HG03066 (cell line): ENCODE results near the gene NAPB.

Source experiments
- ATAC-seq: cut with Tn5 transposase; IDR thresholded peaks from one replicate; pipeline ENCODE4 v1.9.1; 2021; ENCODE audit warnings: low read depth; ENCODE audit not compliant: unreplicated experiment

NAPB gene

GRCh38 chr20:23438661-23439060 is 17.4 kb upstream of the NAPB start:
- no peak for ATAC-seq

GRCh38 chr20:23437126-23437899 is 16.0 kb upstream of the NAPB start:
- no peak for ATAC-seq

GRCh38 chr20:23436681-23437080 is 15.4 kb upstream of the NAPB start:
- ATAC-seq, result no peak

DNA sequence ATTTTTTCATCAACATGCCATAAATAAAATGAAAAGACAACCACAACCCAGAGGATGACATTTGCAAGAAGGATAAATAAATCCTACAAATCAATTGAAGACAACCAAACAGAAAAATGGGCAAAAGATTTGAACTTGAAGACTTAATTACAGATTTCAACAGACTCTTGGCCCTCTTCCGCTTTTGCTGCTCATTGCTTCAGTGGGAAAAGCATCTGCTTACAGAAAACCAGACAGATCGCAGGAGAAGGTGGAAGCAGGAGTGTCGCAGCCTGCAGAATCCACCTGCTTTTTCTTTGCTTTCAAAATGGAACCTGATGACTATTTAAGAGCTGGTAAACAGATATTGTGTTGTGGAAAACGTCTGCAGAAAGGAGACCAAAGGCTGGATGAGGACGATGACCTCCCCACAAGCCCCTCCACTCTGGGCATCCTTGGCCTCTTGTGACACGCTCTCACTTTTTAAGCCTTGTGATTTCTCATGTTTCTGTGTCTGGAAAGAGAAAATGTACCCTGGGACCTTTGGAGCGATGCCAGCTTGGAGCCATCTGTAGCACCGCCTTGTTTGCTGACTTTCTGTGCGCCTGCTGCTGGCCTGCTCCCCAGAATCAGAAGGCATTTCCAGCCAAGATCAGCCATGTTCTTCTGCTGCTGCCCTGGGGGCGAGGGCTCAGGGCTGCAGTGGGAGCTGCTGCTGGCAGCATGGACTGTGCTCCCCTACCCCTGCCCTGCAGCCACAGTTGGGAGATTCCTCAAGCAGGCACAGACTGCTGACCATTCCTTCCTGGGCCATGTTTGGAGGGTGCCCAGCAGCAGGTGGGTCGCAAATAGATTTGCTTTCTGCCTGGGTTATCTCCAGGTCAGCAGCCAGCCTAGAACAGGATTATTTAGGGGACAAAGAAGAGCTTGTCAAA is 14.6 kb upstream of the NAPB start:
- no peak for ATAC-seq

GRCh38 chr20:23434521-23435313 is 13.4 kb upstream of the NAPB start:
- ATAC-seq, result no peak

GRCh38 chr20:23433628-23434027 is 12.3 kb upstream of the NAPB start:
- no peak for ATAC-seq

DNA sequence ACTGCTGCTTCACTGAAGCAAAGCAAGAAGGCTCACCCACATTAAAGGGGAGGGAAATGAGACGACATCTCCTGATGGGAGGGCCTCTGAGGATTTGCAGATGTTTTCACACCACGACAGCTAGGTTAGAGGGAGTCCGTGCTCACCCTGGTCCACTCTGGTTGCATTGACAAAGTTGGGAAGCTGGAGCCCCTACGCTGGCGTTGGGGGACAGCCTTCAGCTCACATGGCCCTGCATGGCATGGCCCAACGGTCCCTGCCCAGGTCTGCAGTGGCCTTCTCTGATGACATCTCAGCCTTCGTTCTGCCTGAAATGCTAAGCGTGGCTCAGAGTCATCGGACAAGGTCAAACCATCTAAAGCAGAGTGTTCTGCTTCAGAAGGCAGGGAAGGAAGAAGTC is 3.8 kb upstream of the NAPB start:
- no peak for ATAC-seq

DNA sequence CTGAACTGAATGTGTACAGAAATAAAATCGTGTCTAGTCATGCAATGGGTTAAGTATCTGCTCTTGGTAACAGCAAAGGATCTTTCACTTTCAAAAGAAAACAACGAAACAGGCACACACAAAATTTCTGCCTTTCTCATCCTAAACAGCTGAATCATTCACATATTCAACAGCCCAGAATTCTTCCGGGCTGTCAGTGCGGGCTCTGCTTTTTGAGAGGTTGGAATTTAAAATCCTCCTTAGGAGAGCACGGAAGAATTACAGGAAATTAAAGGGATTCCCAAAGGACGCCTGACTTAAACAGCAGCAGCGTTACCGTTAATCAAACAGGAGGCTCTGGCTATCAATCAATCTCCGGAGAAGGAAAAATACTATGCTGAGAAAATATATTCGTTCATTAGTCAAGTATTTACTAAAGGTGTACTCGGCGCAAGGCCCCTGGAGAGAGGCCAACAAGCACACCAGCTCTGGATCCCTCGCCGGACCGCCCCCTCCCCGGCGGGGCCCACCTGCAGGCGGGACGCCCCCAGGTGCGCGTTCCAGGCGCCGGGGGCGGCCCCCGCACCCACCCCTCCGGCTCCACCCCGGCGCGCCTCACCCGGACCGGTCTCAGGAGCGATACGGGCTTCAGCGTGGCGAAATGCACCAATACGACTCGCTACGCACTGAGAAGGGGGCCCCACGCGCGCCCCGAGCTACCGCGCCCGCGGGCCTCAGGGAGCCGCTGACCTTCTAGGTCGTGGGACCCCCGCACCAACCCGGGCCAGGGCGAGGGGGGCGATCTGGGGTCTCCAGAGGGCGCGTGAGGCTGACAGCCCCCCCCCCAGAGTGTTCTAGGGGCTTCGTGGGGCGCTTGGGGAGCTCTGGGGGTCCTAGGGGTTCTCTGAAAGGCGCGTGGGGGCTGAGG is 1.0 kb downstream of the NAPB start:
- no peak for ATAC-seq

GRCh38 chr20:23419657-23419994 is 1.7 kb downstream of the NAPB start:
- ATAC-seq, result no peak

DNA sequence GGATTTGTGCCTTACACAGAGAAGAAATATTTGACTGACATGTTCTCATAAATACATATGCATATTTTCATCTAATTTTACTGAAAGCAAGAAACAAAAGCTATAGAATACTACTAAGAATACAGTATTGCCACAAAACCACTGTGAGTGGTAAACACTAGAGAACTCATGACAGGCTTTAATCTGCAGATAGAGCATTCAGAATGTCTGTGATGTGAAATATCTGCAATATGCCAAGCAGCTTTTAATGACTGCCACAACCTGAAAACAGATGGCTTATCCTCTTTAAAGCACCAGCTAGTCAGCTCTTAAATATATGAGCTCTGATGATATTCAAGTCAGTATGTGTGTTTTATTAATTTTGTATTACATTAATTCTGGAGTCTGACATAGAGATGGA is 3.4 kb downstream of the NAPB start:
- ATAC-seq, result no peak

- ATAC-seq, result no peak
Observed at GRCh38 chr20:23415959-23416583, 5.2 kb downstream of the NAPB start.

DNA sequence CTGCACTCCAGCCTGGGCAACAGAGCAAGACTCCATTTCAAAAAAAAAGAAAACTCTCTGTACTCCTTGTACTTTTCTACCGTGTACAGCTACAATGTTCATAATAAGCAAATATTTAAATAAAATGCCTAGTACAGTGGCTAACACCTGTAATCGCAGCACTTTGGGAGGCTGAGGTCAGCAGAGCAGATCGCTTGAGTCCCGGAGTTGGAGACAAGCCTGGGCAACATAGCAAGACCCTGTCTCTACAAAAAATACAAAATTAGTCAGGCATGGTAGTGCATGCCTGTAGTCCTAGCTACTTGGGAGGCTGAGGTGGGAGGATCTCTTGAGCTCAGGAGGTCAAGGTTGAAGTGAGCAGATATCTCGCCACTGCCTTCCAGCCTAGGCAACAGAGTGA is 5.7 kb downstream of the NAPB start:
- ATAC-seq, result no peak

GRCh38 chr20:23414526-23415188 is 6.6 kb downstream of the NAPB start:
- ATAC-seq, result no peak

DNA sequence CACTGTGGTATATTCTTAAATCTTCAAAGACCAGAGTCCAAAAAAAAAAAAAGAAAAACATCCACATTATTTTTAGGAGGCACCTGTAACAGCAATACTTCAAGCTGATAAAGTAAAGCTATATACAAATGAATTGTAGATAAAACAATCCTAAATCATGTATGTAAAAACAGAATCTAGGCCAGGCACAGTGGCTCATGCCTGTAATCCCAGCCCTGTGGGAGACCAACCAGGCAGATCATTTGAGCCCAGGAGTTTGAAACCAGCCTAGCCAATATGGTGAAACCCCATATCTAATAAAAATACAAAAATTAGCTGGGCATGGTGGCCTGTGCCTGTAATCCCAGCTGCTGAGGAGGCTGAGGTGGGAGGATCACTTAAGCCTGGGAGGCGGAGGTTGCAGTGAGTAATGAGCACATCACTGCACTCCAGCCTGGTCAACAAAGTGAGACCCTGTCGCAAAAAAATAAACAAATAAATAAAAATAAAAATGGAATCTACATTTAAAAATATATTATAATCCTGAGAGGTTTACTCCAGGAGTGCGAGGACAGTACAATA is 7.3 kb downstream of the NAPB start:
- ATAC-seq, result no peak

DNA sequence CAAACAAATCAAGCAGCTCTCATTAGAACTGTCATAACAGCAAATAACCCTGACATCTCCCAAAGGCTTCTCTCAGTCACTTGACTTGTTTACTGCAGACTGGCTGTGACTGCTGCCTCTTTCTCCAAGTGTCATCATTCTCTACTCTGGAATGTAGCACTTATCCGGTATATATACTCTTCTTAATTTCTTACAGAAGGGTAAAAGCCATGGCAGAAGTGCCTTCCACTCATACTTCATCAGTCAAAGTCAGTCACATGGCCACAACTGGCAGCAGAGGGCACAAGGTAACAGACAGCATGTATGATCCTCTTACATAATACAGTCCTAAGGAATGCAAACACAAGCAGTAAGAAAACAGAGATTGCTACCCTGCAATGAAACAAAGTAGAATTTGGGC is 9.3 kb downstream of the NAPB start:
- ATAC-seq, result no peak

- no peak for ATAC-seq
Observed at GRCh38 chr20:23410916-23411695, 10.2 kb downstream of the NAPB start.

- no peak for ATAC-seq
Observed at GRCh38 chr20:23409800-23410199, 11.5 kb downstream of the NAPB start.

DNA sequence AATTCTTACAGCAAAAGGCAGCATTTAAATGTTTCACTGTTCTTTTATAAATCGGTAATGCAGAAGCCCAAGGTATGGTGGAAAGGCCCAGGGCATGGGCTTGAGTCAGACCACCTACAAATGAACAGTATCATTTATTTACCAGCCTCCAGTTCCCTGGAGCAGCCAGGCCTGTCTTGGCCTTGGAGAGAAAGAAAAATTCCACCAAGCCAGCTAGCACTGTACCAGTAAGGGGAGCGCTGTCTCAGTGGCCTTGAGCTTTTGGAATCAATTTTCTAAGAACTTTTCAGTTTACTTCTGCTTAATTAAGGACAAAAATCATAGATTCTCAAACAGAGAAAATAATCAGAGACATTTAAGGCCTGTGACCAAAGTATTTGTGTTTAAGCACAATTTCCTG is 12.3 kb downstream of the NAPB start:
- ATAC-seq, result no peak
